HG02588 (cell line): ENCODE measurements around the gene LTF.
"Not testable (repeated sequence)": the region's sequence is repeated elsewhere in the genome, so short reads cannot be mapped to it uniquely, and the experiment has no call there.

Experiments used
- ATAC-seq: cut with Tn5 transposase; IDR thresholded peaks from one replicate; pipeline ENCODE4 v1.9.1; 2021; ENCODE audit warnings: mild to moderate bottlenecking, moderate library complexity; ENCODE audit not compliant: unreplicated experiment

Gene LTF

GRCh38 chr3:46398186-46398955 lies 66.3 kb downstream of the LTF start:
- no peak for ATAC-seq

- ATAC-seq: no peak
These were observed 67.6 kb downstream of the LTF start for GRCh38 chr3:46397111-46397510.

- no peak for ATAC-seq
These were observed 68.8 kb downstream of the LTF start for GRCh38 chr3:46395766-46396530.

DNA sequence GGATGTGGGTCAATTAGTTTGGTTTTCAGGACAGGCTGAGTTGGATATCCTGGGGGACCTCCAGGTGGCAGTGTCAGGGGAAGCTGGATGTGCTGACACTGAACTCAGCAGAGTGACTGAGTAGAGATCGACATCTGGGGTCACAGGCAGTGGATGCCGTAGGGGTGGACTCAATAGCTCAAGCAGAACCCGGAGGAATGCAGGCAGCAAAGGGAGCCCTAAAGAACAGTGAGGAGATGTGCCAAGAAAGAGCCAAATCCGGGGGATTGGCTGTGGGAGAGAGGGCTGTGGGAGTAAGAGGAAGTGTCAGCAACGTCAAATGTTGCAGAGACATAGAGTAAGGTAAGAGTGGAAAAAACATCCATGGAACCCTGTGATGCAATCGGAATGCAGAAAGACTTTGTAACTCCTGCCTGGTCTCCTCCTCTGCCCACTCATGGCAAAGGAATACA lies 69.5 kb downstream of the LTF start:
- ATAC-seq: no peak

DNA sequence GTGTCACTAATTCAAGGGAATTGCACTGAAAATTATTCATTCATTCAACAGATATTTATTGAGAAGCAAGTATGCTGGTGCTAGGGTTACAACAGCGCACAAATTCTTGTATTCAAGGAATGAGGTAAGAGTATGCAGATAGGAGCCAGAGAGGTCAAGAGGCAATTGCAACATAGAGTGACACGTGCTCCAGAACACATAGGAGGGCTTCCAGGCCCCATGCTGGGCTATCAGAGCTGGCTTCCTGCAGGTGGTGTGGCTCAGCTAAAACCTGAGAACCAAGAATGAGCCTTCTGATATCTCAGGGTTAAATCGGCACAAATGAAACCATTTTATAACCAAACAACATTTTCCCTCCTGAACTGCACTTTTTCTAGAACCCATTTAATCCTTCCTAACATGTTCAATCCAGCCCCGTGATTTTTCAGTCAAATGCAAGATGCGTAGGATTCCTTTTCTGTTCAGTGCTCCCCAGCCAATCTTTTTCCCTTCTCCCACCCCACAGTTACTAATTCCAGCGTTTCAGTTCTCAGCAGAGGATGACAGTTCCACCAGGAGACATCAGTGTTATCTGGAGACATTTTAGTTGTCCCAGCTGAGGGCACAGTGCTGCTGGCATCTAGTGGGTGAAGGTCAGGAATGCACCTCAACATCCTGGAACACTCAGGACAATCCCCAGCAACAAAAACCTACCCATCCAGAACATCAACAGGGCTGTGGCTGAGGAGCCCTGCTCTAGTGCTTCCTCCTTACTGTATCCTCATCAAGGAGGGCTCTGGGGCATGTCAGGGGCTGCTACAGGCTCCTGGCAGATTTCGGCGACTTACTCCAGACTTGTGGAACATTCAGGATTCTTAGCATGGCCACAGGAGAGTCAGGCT lies 70.9 kb downstream of the LTF start:
- ATAC-seq: no peak

- no peak for ATAC-seq
These were observed 71.7 kb downstream of the LTF start for GRCh38 chr3:46393011-46393410.

DNA sequence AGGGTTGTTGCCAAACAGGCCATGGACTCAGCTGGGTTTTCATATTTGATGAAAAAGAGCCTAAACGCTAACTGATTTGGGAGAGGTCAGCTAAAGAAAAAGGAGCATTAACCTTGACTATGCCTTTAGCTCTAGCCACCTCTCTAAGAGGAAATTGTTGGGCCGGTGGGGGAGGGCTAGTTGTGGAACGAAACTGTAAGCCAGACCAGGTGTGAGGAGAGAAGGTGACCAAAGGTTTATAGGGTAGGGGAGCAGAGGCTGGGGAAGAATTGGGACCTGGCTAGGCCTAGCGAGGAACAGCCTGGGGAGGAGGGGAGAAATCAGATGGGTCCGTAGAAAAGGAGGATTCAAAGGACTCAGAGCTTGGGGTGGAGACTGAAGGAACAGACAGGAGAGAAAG lies 73.2 kb downstream of the LTF start:
- not testable (repeated sequence) for ATAC-seq

GRCh38 chr3:46389306-46389705 lies 75.4 kb downstream of the LTF start:
- no peak for ATAC-seq

DNA sequence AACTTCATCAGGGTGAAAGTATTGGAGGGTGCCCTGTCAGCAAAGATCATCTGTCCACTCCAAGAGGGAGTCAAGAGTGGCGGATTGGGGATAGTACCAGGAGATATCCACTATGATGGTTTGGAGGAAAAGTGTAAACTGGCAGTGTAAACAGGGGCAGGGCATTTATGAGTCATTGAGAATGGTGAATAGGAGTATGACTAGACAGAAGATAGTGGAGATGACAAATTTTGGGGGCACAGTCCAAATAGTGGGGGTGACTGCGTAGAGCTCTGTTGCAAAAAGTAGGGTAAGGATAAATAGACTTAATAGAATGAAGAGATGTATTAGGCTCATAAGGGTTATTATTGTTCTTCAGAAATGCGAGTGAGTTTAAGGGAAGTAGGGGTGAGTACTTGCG lies 75.9 kb downstream of the LTF start:
- not testable (repeated sequence) for ATAC-seq

DNA sequence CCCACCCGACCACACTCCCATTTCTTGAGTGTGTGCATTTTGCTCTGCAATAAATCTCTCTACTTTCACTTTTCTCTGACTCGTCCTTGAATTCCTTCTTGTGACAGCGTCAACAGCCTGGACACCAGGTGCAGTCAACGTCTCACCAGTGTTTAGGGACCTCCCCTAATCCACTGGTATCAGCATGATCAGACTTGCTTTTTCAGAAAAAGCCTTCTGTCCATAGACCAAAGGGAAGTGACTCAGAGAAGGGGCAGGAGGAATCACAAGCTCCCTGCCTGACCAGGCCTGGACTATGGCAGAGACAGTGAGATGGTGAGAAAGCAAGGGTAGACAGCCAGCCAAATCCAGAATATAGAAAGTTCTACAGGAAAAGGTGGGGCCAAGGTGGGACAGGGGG lies 78.5 kb downstream of the LTF start:
- ATAC-seq: no peak
